Dermis blood vessel endothelial cell (primary cell): ENCODE measurements around the gene PITPNC1. TPM values are rescaled to one million over a fixed set of nuclear protein-coding genes. Genes with fewer than 3 reads are reported as not detected.
"Not testable (repeated sequence)": the region's sequence is repeated elsewhere in the genome, so short reads cannot be mapped to it uniquely, and the experiment has no call there.

ENCODE experiments used
- DNase-seq: peaks from one replicate; pipeline ENCODE4 v3.0.0; 2010
- total RNA-seq: library from RNA; depleted of rRNA; stranded (reverse); fragments of >200 nt; gene quantifications from 2 replicates; pipeline ENCODE4 v1.2.3, GENCODE V29; 2014

PITPNC1 gene
- total RNA-seq, 1 donor from 2014 or later, result 32.0 TPM

DNA sequence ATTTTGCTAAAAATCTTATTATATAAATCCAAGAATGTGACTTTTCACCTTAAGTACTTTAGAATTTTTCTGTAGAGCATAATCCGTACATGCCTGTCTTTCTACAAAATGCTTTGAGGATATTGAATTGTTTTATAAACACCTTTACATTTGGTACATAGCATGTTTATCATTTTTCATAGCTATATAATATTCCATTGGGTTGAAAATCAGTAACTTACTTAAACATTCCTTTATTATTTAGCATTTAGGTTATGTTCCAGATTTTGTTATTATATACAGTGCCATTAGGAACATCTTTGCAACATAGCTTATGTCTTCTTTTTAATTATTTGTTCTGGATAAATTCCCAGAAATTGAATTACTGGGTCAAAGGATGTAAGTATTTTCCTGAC, 323.6 kb downstream of the PITPNC1 start:
- DNase-seq, result no peak

DNA sequence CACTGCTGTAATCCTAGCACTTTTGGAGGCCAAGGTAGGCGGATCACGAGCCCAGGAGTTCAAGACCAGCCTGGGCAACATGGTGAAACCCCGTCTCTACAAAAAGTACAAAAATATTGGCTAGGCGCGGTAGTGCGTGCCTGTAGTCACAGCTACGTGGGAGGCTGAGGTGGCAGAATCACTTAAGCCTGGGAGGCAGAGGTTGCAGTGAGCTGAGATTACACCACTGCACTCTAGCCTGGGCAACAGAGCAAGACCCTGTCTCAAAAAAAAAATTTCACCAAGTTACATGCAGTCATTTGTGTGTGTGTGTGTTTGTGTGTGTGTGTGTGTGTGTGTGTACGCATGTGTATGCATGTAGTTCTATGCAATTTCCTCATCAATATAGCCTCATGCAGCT, 325.8 kb downstream of the PITPNC1 start:
- not testable (repeated sequence) for DNase-seq

DNA sequence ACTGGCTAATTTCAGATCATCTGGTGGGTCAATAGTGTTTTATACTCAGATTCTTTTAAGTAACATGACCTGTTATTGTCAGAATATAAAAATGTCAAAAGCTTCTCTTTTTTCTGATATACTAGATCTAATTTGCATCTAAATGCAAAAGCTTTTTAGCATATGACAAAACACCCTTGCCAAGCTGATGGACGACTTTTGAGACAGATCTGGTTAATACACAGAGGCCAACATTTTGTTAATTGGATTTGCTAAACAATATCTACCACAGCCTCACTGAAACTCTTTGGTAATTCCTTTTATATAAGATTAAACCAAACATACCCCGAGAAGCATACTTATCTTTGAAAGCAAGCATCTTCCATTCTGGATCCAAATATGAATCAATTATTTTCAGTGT, 330.4 kb downstream of the PITPNC1 start:
- DNase-seq, result no peak

DNA sequence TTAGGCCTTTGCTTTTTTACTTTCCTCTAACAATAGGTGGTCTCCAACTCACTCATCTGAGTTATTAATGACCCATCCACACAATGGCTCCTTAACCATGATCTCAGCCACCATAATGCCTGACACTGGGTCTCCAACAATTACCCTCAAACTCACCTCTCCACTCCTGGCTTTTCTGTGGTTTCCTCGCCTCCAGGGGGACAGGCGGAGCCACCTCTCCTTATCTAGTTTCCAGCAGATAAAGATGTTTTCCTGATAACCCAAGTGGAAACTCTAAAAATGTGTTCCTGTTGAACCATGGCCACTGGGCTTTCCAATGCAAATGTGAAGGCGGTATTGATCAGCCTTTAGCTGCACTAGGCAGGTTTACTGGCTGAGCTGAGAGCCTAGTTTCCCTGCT, 331.3 kb downstream of the PITPNC1 start:
- DNase-seq, result no peak

DNA sequence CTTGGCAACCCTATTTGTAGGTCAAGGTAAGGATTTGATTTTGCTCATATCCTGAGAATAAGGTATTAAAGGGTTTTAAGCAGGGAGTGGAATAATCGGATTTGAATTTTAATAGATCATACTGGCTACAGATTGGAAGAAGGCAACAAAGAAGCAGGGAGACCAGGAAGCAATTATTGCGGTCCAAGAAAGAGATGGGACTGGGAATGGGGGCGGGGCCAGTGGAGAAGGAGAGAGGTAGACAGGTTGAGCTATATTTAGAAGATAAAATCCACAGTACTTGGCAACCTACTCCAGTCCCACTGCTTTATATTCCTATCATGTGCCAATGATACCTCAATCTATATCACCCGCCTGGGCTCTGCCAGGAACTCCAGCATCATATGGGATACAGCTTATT, 334.8 kb downstream of the PITPNC1 start:
- no peak for DNase-seq

DNA sequence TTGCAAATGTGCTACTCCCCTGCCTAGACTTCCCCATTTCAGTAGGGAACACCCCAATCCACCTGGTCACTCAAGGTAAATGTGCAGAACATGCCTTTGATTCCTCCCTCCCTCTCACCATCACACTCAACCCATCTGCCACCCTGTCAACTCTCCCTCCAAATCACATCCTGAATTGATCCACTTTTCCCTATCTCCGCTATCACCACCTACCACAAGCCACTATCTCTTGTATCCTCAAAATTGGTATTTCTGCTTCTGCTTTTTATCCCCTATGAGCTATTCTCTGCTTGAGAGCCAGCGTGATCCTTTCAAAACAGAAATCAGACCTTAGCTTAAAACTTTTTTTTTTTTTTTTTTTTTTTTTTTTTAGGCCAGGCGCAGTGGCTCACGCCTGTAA, 335.3 kb downstream of the PITPNC1 start:
- DNase-seq, result no peak

DNA sequence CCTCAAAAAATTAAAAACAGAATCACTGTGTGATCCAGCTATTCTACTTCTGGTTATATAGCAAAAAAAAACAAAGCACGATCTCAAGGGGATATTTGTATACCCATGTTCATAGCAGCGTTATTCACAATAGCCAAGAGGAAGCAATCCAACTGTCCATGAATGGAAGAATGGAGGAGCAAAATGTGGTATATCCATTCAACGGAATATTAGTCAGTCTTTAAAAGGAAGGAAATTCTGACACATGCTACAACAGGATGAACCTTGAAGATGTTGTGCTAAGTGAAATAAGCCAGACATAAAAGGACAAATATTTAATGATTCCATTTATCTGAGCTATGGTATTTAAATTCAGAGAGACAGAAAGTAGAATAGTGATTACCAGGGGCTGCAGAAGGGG, 336.1 kb downstream of the PITPNC1 start:
- DNase-seq, result no peak

DNA sequence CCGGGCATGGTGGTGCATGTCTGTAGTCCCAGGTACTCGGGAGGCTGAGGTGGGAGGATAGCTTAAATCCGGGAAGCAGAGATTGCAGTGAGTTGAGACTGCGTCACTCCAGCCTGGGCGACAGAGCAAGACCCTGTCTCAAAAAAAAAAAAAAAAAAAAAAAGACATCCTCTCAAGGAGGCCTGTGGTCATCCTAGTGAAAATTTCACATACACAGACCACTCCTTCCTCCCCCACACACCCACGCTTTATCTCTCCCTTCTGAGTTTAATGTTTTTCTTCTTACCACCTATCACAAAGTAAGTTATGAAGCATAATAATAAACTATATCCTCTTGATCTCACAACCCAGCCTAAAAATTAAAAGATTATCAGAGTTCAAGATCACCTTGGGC, 339.3 kb downstream of the PITPNC1 start:
- DNase-seq, result no peak

DNA sequence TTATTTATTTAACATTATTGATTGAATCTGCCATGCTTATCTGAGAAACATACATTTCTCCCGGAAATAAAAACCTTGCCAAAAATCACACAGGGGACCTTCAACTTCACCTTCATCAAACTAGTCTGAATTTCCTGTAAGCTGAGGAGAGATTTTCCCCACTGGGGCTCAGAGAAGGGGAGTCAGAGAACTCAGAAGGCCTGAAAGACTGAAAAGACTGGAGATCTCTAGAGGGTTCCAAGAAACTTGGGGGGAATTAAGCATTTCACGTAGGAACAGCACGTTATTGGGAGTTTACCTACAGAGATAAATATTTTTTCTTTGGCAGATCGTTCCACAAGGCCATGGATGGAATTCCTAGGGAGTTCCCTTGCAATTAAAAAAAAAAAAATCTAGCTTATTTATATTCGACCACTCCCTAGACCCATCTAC, 340.1 kb downstream of the PITPNC1 start:
- DNase-seq, result no peak

DNA sequence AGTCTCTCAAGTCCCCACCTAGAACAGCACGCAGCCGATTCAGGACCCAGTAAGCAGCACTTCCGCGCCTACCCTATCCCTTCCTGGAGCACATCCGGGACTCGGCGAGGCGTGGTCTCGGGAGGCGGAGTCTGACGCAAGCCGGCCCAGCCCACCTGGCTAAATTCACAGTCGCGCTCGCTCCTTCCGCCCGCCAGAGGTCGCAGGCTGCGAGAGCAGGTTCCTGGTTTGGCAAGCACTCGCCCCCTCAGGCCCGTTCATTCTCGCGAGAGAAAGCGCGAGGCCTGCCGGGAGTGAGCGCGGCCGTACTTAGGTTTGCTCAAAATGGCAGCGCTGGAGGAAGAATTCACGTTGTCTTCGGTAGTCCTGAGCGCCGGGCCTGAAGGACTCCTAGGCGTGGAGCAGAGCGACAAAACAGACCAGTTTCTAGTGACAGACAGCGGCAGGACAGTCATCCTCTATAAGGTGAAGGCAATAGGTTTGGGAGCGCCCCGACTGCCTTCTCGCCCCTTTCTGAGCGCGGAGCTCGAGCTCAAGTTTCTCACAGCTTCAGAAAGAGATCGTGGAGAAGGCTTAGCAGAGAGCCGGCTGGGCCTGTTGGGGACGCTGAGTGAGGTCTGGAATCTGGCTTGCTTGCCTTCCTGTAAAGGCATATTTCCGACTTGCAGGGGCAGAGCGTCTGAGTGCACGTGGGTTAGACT, 340.7 kb downstream of the PITPNC1 start, which contains the start of gene NOL11:
TSS of gene NOL11 (plus strand) at position 313 of the 701 bp plus-strand sequence. CDS start at position 325, 12 bp downstream.
- DNase-seq, result peak; percentile 100

DNA sequence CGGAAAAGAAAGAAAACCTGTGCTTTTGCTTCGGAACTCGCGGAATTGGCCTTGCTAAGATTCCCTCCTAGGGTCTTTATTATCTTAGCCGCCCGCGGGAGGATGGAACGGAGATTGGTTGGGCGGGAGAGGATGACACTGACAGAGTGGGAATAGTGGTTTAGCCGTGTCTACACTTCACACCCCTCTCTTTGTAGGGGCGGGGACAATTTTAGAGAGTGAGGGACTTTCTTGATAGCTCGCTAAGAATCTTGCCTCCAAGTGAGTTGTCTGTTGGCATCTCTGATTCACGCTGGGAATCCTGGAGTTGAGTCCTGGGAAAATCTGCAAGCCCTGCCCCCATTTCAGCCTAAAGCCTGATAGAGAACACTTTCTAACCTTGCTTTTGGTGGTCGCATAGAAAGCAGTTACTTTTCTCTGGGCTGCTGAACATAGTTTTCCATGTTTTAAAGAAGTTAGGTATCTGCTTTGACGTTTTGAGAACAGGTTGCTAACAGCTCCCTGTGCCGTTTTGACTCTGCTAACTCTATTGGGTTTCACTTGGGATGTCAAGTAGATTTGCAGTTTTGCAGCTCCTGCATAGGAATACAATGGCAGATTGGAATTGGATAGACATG, 341.4 kb downstream of the PITPNC1 start:
- peak; percentile 58 for DNase-seq

DNA sequence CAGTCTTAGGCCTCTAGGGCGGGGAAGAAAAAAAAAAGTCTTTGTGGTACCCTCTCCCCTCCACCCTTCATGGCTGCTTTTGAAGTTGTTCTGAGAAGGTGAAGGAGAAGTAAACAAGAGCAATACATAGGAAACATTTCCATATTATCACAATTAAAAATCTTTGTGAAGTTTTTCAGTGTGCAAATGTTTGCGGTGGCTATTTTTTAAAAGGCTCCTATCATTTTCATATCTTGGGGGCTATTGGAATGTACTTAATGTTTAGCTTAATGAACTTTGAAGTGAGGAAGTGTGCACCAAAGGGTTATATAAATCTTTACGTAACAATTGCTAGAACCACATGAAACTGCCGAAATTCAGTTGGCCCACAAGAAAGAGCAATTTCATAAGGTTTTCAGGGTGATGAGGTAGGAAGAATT, 348.3 kb downstream of the PITPNC1 start:
- no peak for DNase-seq

DNA sequence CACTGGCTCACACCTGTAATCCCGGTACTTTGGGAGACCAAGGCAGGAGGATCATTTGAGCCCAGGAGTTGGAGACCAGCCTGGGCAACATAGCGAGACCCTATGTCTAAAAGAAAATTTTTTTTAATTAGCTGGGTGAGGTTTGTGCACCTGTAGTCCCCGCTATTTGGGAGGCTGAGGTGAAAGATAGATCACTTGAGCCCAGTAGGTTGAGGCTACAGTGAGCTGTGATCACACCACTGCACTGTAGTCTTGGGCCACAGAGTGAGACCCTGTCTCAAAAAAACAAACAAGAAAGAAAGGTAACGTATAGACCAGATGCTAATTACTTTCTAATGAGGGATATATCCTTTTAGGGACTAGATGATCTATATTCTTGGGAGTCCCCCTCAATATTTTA, 348.7 kb downstream of the PITPNC1 start:
- no peak for DNase-seq

DNA sequence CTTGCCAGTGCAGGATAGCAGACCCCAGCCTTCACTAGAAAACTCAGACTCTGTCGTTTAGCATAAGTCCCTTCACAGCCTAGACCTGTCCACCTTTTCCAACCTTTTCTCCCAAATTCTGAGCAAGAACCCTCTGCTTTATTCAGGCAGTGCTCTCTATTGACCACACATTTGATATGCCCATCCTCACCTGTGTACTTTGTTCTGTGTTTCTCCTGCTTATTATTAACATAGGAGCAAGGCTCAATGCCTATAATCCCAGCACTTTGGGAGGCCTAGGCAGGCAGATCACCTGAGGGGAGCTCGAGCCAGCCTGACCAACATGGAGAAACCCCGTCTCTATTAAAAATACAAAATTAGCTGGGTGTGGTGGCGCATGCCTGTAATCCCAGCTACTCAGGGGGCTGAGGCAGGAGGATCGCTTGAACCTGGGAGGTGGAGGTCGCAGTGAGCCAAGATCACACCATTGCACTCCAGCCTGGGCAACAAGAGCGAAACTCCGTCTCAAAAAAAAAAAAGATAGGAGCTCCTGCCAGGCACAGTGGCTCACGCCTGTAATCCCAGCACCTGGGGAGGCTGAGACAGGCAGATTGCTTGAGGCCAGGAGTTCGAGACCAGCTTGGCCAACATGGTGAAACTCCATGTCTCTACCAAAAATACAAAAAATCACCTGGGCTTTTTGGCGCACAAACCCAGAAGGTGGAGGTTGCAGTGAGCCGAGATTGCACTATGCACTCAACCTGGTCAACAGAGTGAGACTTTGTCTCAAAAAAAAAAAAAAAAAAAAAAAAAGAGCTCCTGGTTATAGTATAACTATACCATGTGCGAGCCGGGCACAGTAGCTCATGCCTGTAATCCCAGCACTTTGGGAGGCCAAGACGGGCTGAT, 350.3 kb downstream of the PITPNC1 start:
- not testable (repeated sequence) for DNase-seq

DNA sequence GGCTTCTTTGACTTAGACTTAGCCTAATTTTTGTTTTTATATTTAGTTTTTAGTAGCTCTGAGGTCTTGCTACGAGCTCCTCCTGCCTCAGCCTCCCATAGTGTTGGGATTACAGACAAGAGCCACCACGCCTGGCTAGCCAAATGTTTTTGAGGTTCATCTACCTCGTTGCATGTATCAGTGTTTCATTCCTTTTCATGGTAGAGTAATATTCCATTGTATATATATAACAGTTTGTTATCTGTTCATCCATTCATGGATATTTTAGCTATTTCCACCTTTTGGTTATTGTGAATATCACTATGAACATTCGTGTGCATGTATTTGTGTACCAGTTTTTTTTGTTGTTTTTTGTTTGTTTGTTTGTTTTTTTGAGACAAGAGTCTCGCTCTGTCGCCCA, 352.8 kb downstream of the PITPNC1 start:
- no peak for DNase-seq

DNA sequence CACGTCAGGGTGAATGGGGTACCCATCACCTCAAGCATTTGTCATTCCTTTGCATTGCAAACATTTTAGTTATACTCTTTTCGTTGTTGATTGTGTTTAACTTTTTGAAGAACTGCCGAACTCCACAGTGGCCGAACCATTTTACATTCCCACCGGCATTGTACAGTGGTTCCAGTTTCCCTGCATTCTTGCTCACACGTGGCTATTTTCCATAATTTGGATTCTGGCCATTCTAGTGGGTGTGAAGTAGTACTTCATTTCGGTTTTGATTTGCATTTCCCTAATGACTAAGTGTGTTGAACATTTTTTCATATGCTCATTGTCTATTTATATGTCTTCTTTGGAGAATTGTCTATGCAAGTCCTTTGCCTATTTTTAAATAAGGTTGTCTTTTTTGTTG, 353.6 kb downstream of the PITPNC1 start:
- no peak for DNase-seq

DNA sequence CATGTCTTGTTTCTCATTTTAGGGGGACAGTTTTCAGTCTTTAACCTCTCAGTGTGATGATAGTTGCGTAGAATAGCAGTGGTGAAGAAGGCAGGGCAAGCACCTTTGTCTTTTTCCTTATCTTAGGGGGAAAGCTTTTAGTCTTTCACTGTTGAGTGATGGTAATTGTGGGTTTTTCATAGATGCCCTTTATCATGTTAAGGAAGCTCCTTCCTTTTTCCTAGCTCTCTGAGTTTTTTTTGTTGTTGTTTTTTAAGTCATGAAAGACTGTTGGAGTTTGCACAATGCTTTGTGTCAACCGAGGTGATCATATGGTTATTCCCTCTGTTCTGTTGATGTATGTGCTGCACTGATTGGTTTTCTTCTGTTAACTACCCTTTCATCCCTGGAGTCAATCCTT, 356.4 kb downstream of the PITPNC1 start:
- DNase-seq, result no peak

DNA sequence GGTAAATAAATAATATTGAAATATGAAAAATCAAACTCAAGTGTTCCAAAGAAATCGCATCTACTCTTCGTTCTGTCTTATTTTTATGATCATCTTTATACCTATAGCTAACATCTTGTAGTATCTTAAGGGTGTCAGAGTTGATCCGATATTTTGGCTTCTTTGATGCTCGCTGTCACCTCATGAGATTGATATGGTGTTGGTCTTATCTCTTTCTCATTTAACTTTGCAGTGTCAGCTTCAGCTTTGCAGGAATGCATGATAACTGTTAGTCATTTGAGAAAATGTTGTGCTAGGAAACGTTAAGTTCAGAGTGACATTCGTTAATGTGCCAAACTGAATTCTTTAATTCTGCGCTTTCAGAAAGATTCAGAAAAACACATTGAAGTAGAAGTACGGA, 360.1 kb downstream of the PITPNC1 start:
- no peak for DNase-seq

DNA sequence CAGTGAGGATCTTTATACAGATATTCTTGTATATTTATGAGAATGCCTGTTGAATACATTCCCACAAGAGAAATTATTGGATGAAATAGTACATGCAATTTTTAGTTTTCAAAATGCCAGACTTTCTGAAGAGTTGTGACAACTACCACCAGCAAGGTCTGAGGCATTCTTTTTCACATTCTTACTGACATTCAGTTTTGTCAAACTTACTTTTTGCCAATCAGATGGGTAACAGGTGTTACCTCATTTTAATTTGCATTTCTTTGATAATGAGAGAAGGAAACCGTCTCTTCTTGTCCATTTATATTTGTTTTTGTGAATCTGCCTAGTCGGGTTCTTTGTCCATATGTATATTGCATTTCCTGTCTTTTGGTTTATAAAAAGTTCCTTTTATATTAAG, 364.9 kb downstream of the PITPNC1 start:
- DNase-seq, result no peak
